Measurements from ENCODE around the gene BMP8B. TPM values are rescaled to one million over a fixed set of nuclear protein-coding genes. Genes with fewer than 3 reads are reported as not detected.
"Not testable (repeated sequence)": the region's sequence is repeated elsewhere in the genome, so short reads cannot be mapped to it uniquely, and the experiment has no call there.

Gene BMP8B
- polyA plus RNA-seq, 2 of the 4 experiments (the other 2 are of a cell fraction): 2.5 to 3.1 TPM

DNA sequence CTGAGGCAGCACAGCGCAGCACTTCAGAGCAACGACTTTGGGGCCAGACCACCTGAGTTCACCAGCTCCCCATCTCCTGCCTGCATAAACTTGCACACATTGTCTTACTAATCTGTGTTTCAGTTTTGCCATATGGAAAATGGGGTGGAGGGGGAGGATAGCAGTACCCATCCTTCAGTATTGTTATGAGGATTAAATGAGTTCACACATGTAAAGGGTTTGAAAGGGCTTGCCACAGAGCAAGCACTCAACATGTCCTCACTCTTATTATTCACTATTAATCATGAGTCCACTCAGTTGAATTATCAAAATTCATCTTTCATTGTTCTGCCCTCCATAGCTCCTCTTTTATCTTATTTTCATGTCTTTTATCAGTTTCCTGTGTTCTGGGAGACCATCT lies 40.1 kb upstream of the BMP8B start:
- no peaks in the 10 kb centered on the region for H3K4me1 ChIP-seq
- H3K9me3 ChIP-seq: no peaks in the 10 kb centered on the region
- H3K4me3 ChIP-seq: no peak overlapping the region
- DNase-seq (ENCODE audit: low read depth in 1 of 2, low spot score in 1 of 2) (no peak), FAIRE-seq (no peak), ATAC-seq (no peak)
- H3K27ac ChIP-seq: no peak overlapping the region
- ChIA-PET POLR2A (no interaction called here), CTCF (interaction anchor here (0.8 to 1.6 kb wide), 6 partner anchors 10 to 145 kb away, joined by 3 to 4 read pairs (median 4); no protein-coding TSS in a partner anchor)
- TF ChIP-seq, protein P1, sequence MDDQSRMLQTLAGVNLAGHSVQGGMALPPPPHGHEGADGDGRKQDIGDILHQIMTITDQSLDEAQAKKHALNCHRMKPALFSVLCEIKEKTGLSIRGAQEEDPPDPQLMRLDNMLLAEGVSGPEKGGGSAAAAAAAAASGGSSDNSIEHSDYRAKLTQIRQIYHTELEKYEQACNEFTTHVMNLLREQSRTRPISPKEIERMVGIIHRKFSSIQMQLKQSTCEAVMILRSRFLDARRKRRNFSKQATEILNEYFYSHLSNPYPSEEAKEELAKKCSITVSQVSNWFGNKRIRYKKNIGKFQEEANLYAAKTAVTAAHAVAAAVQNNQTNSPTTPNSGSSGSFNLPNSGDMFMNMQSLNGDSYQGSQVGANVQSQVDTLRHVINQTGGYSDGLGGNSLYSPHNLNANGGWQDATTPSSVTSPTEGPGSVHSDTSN (IDR thresholded peaks at IDR 0.05): no peak
- TF ChIP-seq MYC (IDR thresholded peaks at IDR 0.05; ENCODE audit: borderline replicate concordance, low read length) (no peak), KDM5A (IDR thresholded peaks at IDR 0.05) (no peak)
- WGBS (ENCODE audit: missing lambda C conversion rate): 62% methylated on average over 2 of the region's 2 CpGs
- H3K4me2 ChIP-seq: no peak overlapping the region

DNA sequence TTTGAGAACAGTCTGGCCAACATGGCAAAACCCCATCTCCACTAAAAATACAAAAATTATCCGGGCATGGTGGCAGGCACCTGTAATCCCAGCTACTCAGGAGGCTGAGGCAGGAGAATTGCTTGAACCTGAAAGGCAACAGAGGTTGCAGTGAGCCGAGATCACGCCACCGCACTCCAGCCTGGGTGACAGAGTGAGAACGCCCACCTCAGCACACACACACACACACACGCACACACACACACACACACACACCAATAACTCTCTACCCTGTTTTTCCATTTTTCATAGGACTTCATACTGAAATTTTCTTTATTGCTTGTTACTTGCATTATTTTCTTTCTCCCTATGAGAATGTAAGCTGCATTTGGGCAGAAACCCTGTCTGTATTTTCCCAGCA lies 39.6 kb upstream of the BMP8B start:
- WGBS (ENCODE audit: missing lambda C conversion rate): 73% methylated on average over 6 of the region's 6 CpGs
- POLR2A ChIA-PET, FAIRE-seq: not testable (repeated sequence)

DNA sequence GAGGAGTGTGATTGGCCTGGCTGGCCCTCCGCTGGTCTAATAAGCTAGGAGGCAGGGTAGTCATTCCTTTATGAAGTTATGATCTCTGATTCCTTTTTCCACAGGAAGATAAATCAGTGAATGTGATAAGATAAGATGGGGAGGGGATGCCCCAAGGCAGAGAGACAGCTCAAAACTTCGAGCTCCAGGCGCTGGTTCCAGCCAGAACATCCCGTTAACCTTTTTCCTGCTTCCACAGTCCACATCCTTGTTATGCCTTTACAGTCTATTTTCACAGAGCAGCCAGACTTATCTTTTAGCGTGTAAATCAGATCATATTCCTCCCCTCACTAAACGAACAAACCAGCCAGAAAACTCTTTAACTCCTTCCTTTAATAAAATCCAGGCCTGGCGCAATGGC lies 38.5 kb upstream of the BMP8B start:
- Histone ChIP-seq H3K4me3 (no peak overlapping the region), H3K4me2 (no peak overlapping the region), H3K9me3 (no peaks in the 10 kb centered on the region), H3K27ac (no peak overlapping the region), H3K4me1 (no peaks in the 10 kb centered on the region)
- no peak for FAIRE-seq
- ChIA-PET CTCF (interaction anchor here (0.7 to 1.5 kb wide), 3 partner anchors 10 to 146 kb away, joined by 3 to 4 read pairs (median 4); partner anchors contain the start of gene MYCL), POLR2A (no interaction called here)
- WGBS (ENCODE audit: missing lambda C conversion rate): 85% methylated on average over 7 of the region's 7 CpGs
- ATAC-seq: no peak
- no peak for DNase-seq (ENCODE audit: low read depth in 1 of 2, low spot score in 1 of 2)
- no peak for TF ChIP-seq CHD4 (IDR thresholded peaks at IDR 0.05; ENCODE audit: borderline replicate concordance)
- no peak for TF ChIP-seq TFCP2L1 (CRISPR knock-in tag; IDR thresholded peaks at IDR 0.05)
- TF ChIP-seq POLR2AphosphoS2 (conservative IDR thresholded peaks at IDR 0.05; ENCODE audit: low read length): no peak
- no peak for TF ChIP-seq ZC3H11A (IDR thresholded peaks at IDR 0.05)
- TF ChIP-seq HOXB5 (CRISPR knock-in tag; IDR thresholded peaks at IDR 0.05): no peak
- TF ChIP-seq, protein P2, sequence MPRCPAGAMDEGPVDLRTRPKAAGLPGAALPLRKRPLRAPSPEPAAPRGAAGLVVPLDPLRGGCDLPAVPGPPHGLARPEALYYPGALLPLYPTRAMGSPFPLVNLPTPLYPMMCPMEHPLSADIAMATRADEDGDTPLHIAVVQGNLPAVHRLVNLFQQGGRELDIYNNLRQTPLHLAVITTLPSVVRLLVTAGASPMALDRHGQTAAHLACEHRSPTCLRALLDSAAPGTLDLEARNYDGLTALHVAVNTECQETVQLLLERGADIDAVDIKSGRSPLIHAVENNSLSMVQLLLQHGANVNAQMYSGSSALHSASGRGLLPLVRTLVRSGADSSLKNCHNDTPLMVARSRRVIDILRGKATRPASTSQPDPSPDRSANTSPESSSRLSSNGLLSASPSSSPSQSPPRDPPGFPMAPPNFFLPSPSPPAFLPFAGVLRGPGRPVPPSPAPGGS (IDR thresholded peaks at IDR 0.05): no peak
- no peak for TF ChIP-seq NR3C1 (IDR thresholded peaks at IDR 0.05)
- TF ChIP-seq, protein P3, sequence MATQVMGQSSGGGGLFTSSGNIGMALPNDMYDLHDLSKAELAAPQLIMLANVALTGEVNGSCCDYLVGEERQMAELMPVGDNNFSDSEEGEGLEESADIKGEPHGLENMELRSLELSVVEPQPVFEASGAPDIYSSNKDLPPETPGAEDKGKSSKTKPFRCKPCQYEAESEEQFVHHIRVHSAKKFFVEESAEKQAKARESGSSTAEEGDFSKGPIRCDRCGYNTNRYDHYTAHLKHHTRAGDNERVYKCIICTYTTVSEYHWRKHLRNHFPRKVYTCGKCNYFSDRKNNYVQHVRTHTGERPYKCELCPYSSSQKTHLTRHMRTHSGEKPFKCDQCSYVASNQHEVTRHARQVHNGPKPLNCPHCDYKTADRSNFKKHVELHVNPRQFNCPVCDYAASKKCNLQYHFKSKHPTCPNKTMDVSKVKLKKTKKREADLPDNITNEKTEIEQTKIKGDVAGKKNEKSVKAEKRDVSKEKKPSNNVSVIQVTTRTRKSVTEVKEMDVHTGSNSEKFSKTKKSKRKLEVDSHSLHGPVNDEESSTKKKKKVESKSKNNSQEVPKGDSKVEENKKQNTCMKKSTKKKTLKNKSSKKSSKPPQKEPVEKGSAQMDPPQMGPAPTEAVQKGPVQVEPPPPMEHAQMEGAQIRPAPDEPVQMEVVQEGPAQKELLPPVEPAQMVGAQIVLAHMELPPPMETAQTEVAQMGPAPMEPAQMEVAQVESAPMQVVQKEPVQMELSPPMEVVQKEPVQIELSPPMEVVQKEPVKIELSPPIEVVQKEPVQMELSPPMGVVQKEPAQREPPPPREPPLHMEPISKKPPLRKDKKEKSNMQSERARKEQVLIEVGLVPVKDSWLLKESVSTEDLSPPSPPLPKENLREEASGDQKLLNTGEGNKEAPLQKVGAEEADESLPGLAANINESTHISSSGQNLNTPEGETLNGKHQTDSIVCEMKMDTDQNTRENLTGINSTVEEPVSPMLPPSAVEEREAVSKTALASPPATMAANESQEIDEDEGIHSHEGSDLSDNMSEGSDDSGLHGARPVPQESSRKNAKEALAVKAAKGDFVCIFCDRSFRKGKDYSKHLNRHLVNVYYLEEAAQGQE (IDR thresholded peaks at IDR 0.05): no peak
- TF ChIP-seq HOXA7 (CRISPR knock-in tag; IDR thresholded peaks at IDR 0.05): no peak
- no peak for TF ChIP-seq JUN (IDR thresholded peaks at IDR 0.05)
- no peak for TF ChIP-seq SMC3 (IDR thresholded peaks at IDR 0.05)
- TF ChIP-seq KDM5A (IDR thresholded peaks at IDR 0.05): no peak
- TF ChIP-seq RFX5 (IDR thresholded peaks at IDR 0.05): no peak
- TF ChIP-seq, protein P4, sequence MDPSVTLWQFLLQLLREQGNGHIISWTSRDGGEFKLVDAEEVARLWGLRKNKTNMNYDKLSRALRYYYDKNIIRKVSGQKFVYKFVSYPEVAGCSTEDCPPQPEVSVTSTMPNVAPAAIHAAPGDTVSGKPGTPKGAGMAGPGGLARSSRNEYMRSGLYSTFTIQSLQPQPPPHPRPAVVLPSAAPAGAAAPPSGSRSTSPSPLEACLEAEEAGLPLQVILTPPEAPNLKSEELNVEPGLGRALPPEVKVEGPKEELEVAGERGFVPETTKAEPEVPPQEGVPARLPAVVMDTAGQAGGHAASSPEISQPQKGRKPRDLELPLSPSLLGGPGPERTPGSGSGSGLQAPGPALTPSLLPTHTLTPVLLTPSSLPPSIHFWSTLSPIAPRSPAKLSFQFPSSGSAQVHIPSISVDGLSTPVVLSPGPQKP (IDR thresholded peaks at IDR 0.05; ENCODE audit: low read depth, low read length): no peak

More for the DNA sequence above, 39.6 kb upstream of the BMP8B start:
- not testable (repeated sequence) for ATAC-seq; H3K4me1 ChIP-seq; H3K4me2 ChIP-seq; DNase-seq (ENCODE audit: low read depth in 1 of 2, low spot score in 1 of 2); H3K9me3 ChIP-seq; H3K4me3 ChIP-seq; H3K27ac ChIP-seq
- CTCF ChIA-PET: interaction anchor here (0.8 to 1.6 kb wide), 5 partner anchors 11 to 145 kb away, joined by 3 to 4 read pairs (median 3); no protein-coding TSS in a partner anchor
